Glutamatergic neuron (in vitro differentiated cells): ENCODE measurements around the gene WWOX. TPM values are rescaled to one million over a fixed set of nuclear protein-coding genes. Genes with fewer than 3 reads are reported as not detected.

Experiments used
- DNase-seq: peaks from one replicate; pipeline ENCODE4 v3.0.0; 2022
- H3K27ac Mint-ChIP-seq: one replicate; pipeline ENCODE4 v1.8.0; 2020; ENCODE audit warnings: mild to moderate bottlenecking, mixed read lengths, inconsistent platforms; ENCODE audit not compliant: unreplicated experiment
- H3K27me3 Mint-ChIP-seq: one replicate; pipeline ENCODE4 v1.8.0; 2020; ENCODE audit warnings: mild to moderate bottlenecking, moderate library complexity, mixed read lengths, inconsistent platforms; ENCODE audit not compliant: unreplicated experiment
- H3K36me3 Mint-ChIP-seq: one replicate; pipeline ENCODE4 v1.8.0; 2020; ENCODE audit warnings: mild to moderate bottlenecking, mixed read lengths, inconsistent platforms; ENCODE audit not compliant: unreplicated experiment
- H3K4me1 Mint-ChIP-seq: one replicate; pipeline ENCODE4 v1.8.0; 2020; ENCODE audit warnings: mild to moderate bottlenecking, low read depth, mixed read lengths, inconsistent platforms; ENCODE audit not compliant: unreplicated experiment
- H3K4me3 Mint-ChIP-seq: one replicate; pipeline ENCODE4 v1.8.0; 2020; ENCODE audit warnings: mild to moderate bottlenecking, mixed read lengths, inconsistent platforms; ENCODE audit not compliant: unreplicated experiment
- H3K9me3 Mint-ChIP-seq: one replicate; pipeline ENCODE4 v1.8.0; 2020; ENCODE audit warnings: mild to moderate bottlenecking, moderate library complexity, mixed read lengths, inconsistent platforms; ENCODE audit not compliant: unreplicated experiment
- CTCF ChIP-seq: fragments of 200-600 bp; sonication (generic); IDR thresholded peaks from one replicate; pipeline ENCODE4 v1.5.0; 2021; ENCODE audit not compliant: partially characterized antibody, unreplicated experiment
- total RNA-seq: library from RNA; stranded (reverse); fragmentation: NEBNext Ultra II Directional; extraction: Animal tissue kit (Norgen Biotek cat#: 25700); gene quantifications from one replicate; pipeline ENCODE4 v1.2.1, GENCODE V29; 2021; ENCODE audit not compliant: unreplicated experiment

The WWOX gene
- total RNA-seq, 1 donor from 2014 or later = 10.3 TPM

- peaks cover 40% of the 10 kb centered on the region for H3K4me1 Mint-ChIP-seq
- no peak overlapping the region for H3K4me3 Mint-ChIP-seq
- H3K9me3 Mint-ChIP-seq = peaks cover 7% of the 10 kb centered on the region
- no peak for DNase-seq
- no peak overlapping the region for H3K27ac Mint-ChIP-seq
- peaks cover 4% of the 10 kb centered on the region for H3K27me3 Mint-ChIP-seq
- no peaks in the 10 kb centered on the region for H3K36me3 Mint-ChIP-seq
- TF ChIP-seq CTCF = no peak
These were observed 391.0 kb downstream of the WWOX start for GRCh38 chr16:78490431-78490830.

GRCh38 chr16:78490847-78491246 lies 391.4 kb downstream of the WWOX start:
- Mint-ChIP-seq H3K9me3 (peaks cover 7% of the 10 kb centered on the region), H3K27me3 (peaks cover 4% of the 10 kb centered on the region), H3K4me1 (peaks cover 38% of the 10 kb centered on the region), H3K4me3 (no peak overlapping the region), H3K36me3 (no peaks in the 10 kb centered on the region), H3K27ac (no peak overlapping the region)
- no peak for TF ChIP-seq CTCF
- DNase-seq = no peak

GRCh38 chr16:78493573-78493972 lies 394.1 kb downstream of the WWOX start:
- Mint-ChIP-seq H3K27me3 (peaks cover 6% of the 10 kb centered on the region), H3K4me3 (no peak overlapping the region), H3K9me3 (peaks cover 4% of the 10 kb centered on the region), H3K27ac (no peak overlapping the region), H3K36me3 (no peaks in the 10 kb centered on the region), H3K4me1 (peaks cover 19% of the 10 kb centered on the region)
- no peak for DNase-seq
- TF ChIP-seq CTCF = no peak

GRCh38 chr16:78494105-78494504 lies 394.7 kb downstream of the WWOX start:
- H3K27me3 Mint-ChIP-seq = peaks cover 6% of the 10 kb centered on the region
- H3K9me3 Mint-ChIP-seq = peaks cover under 1% of the 10 kb centered on the region
- no peaks in the 10 kb centered on the region for H3K36me3 Mint-ChIP-seq
- no peak overlapping the region for H3K4me3 Mint-ChIP-seq
- H3K27ac Mint-ChIP-seq = no peak overlapping the region
- no peak for DNase-seq
- peaks cover 14% of the 10 kb centered on the region for H3K4me1 Mint-ChIP-seq
- TF ChIP-seq CTCF = no peak

GRCh38 chr16:78494674-78495073 lies 395.2 kb downstream of the WWOX start:
- no peaks in the 10 kb centered on the region for H3K36me3 Mint-ChIP-seq
- H3K4me1 Mint-ChIP-seq = peaks cover 8% of the 10 kb centered on the region
- DNase-seq = no peak
- TF ChIP-seq CTCF = no peak
- no peaks in the 10 kb centered on the region for H3K9me3 Mint-ChIP-seq
- H3K4me3 Mint-ChIP-seq = no peak overlapping the region
- H3K27me3 Mint-ChIP-seq = peaks cover 4% of the 10 kb centered on the region
- no peak overlapping the region for H3K27ac Mint-ChIP-seq
